CD4-positive, alpha-beta T cell treated with Interferon alpha-2 for 1 hour (primary cell): ENCODE measurements around the gene AHSG.

Source experiments
- DNase-seq, 2 donors: peaks; one replicate each; pipeline ENCODE4 v3.0.0-alpha.2; 2020 to 2022

Gene AHSG

GRCh38 chr3:186643493-186643892 lies 30.6 kb downstream of the AHSG start:
- DNase-seq = no peak

- DNase-seq = no peak
These were observed 31.8 kb downstream of the AHSG start for GRCh38 chr3:186644683-186645082.

- no peak for DNase-seq
These were observed 33.2 kb downstream of the AHSG start for GRCh38 chr3:186646106-186646505.

GRCh38 chr3:186646841-186647240 lies 34.0 kb downstream of the AHSG start:
- no peak for DNase-seq

- no peak for DNase-seq
These were observed 36.0 kb downstream of the AHSG start for GRCh38 chr3:186648851-186649250.

- no peak for DNase-seq
These were observed 38.9 kb downstream of the AHSG start for GRCh38 chr3:186651678-186652215.

- DNase-seq = peak in 1 of 2 donors; percentile 11
These were observed 40.3 kb downstream of the AHSG start for GRCh38 chr3:186653080-186653707.

GRCh38 chr3:186653984-186654383 lies 41.1 kb downstream of the AHSG start:
- DNase-seq = no peak

- no peak for DNase-seq
These were observed 50.7 kb downstream of the AHSG start for GRCh38 chr3:186663361-186664118.

- no peak for DNase-seq
These were observed 51.2 kb downstream of the AHSG start for GRCh38 chr3:186664119-186664495.

GRCh38 chr3:186664506-186664905 lies 51.6 kb downstream of the AHSG start:
- DNase-seq = no peak

- DNase-seq = no peak
These were observed 52.8 kb downstream of the AHSG start, which contains the start of gene HRG for GRCh38 chr3:186665625-186666188. TSS of gene HRG (plus strand) at chr3:186666014. CDS start at chr3:186666032, 18 bp downstream.

- DNase-seq = no peak
These were observed 55.6 kb downstream of the AHSG start for GRCh38 chr3:186668426-186668825.

GRCh38 chr3:186669378-186670084 lies 56.7 kb downstream of the AHSG start:
- DNase-seq = no peak

- DNase-seq = no peak
These were observed 57.3 kb downstream of the AHSG start for GRCh38 chr3:186670155-186670554.
